Activated naive CD4-positive, alpha-beta T cell treated with anti-CD3 and anti-CD28 coated beads, Interleukin-2, amount 50 U/mL, for 72 hours (primary cell): Measurements from ENCODE around the gene ART1. TPM values are rescaled to one million over a fixed set of nuclear protein-coding genes. Genes with fewer than 3 reads are reported as not detected.
"Not testable (repeated sequence)": the region's sequence is repeated elsewhere in the genome, so short reads cannot be mapped to it uniquely, and the experiment has no call there.

Experiments
- ATAC-seq, 2 donors: fragments of 150-1000 bp; cut with Tn5 transposase; 2 replicates each; pipeline ENCODE4 v1.10.0; 2021; ENCODE audit warnings: mild to moderate bottlenecking in 2 of 2, moderate library complexity in 2 of 2
- DNase-seq, 2 donors: peaks; one replicate each; pipeline ENCODE4 v3.0.0; 2021 to 2022; ENCODE audit warnings: low spot score in 2 of 2
- H3K27ac Mint-ChIP-seq, 2 donors: one replicate each; pipeline ENCODE4 v1.8.0; 2022; ENCODE audit warnings: mild to moderate bottlenecking in 2 of 2, mixed read lengths in 2 of 2
- H3K36me3 Mint-ChIP-seq, 2 donors: one replicate each; pipeline ENCODE4 v1.8.0; 2022; ENCODE audit warnings: mixed read lengths in 2 of 2
- H3K9me3 Mint-ChIP-seq, 2 donors: one replicate each; pipeline ENCODE4 v1.8.0; 2022; ENCODE audit warnings: mixed read lengths in 2 of 2
- total RNA-seq, 2 donors: library from RNA; stranded (reverse); gene quantifications; one replicate each; pipeline ENCODE4 v1.2.3, GENCODE V29; 2022

The ART1 gene
- total RNA-seq, result not detected

- DNase-seq, result no peak
- no peak for ATAC-seq
- Mint-ChIP-seq H3K36me3 (no peaks in the 10 kb centered on the region), H3K9me3 (no peaks in the 10 kb centered on the region), H3K27ac (no peak within 1 kb of the TSS)
These were observed at the start of gene ART1 for GRCh38 chr11:3644817-3645235. TSS of gene ART1 (plus strand) at chr11:3645128. CDS start at chr11:3659214, 14,086 bp downstream.

- not testable (repeated sequence) for DNase-seq
These were observed 47.2 kb upstream of the ART1 start for GRCh38 chr11:3597743-3598142.

GRCh38 chr11:3600201-3600600, 44.7 kb upstream of the ART1 start:
- not testable (repeated sequence) for H3K9me3 Mint-ChIP-seq, ATAC-seq, H3K27ac Mint-ChIP-seq, DNase-seq, H3K36me3 Mint-ChIP-seq

More at GRCh38 chr11:3597743-3598142, 47.2 kb upstream of the ART1 start:
- not testable (repeated sequence) for H3K27ac Mint-ChIP-seq, H3K36me3 Mint-ChIP-seq, ATAC-seq, H3K9me3 Mint-ChIP-seq

DNA sequence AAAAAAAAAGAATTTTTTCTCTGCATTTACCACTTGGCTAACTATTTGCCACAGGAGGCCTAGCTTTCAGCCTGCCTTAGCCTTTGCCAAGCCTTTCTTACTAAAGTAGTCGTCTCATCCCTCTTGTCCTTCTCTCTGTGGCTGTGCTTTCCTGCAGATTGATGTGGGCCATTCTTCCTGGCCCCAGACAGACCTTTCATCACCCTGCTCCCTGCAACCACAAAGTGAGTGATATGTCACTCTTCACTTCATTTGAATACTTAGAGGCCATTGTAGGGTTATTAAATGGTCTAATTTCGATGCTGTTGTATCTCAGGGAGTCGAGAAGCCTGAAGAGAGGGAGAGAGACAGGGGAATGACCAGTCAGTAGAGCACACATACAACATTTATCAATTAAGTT, 40.8 kb upstream of the ART1 start:
- DNase-seq, result no peak
- no peaks in the 10 kb centered on the region for H3K36me3 Mint-ChIP-seq
- H3K9me3 Mint-ChIP-seq, result no peaks in the 10 kb centered on the region
- ATAC-seq, result no peak
- H3K27ac Mint-ChIP-seq, result peak overlapping the region in 1 of 2 donors; percentile 3

DNA sequence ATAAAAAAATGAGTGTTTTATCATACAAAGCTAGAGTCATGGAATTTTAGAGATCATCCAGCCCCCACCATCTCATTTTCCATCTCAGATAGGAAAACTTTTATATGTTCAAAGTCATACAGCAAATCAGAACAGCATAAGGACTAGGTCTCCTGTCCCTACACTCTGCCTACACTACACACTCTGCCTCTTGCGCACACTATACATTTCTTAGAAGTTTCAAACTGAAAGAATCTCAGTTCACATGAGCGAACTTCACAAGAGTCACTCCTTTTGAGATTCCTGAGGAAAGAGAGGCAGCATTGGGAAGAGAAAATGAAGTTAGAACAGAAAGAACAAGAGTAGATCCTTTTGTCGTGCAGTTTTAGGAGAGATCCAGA, 39.7 kb upstream of the ART1 start:
- ATAC-seq, result no peak
- Mint-ChIP-seq H3K27ac (no peak overlapping the region), H3K36me3 (no peaks in the 10 kb centered on the region), H3K9me3 (no peaks in the 10 kb centered on the region)
- DNase-seq, result no peak

DNA sequence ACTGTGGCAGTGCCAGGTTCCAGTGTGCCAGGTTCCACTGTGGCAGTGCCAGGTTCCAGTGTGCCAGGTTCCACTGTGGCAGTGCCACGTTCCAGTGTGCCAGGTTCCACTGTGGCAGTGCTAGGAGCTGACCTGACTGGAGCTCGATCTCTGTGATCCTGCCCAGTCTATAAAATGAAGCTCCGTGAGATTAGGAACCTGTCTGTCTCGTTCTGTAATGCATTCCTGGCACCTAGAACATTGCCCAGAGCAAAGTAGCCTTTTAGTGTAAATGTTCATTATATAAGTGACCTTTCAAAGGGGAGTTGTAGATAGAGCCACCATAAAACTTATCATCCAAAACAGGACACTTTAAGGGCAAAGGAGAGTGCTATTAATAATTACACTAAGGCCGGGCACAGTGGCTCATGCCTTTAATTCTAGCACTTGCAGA, 39.1 kb upstream of the ART1 start:
- ATAC-seq (no peak), DNase-seq (no peak)
- Mint-ChIP-seq H3K27ac (no peak overlapping the region), H3K9me3 (no peaks in the 10 kb centered on the region), H3K36me3 (no peaks in the 10 kb centered on the region)

DNA sequence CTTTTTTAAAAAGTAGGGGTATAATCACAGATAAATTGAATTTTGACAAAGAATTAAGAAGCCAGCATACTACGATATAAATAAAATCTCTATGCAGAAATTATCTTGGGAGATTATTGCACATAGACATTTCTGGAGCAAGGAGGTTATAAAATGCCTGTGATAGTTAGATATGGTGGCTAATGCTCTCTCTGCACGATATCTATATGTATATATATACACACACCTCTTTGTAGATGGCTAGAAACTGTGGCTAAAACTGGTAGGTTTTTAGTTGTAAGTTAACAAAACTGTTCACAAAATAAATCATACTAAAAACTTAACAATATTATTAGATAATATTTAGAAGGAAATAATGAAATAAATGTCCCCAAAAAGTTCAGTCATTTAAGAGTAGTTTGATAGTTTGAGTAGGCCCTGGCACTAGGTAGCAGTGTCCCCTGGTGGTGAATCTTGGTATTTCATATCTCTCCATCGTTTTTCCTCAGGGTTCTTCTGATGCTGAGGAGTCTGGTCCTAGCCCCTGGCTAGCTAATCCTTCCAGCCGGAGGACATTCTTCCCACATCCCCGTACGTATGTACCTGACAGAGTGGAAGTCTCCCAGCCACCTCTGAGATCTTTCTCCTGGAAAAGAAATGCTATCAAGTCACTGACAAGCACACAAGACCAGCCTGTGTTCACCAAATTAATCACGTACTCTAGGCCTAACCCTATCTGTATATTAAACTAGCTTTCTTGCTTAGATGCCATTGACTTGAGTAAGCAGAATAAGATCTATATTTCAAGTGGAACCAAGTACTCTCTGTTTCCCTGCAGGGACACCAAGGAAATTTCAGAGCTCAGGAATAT, 35.3 kb upstream of the ART1 start:
- peak in 1 of 2 donors; percentile 63 for DNase-seq
- Mint-ChIP-seq H3K36me3 (no peaks in the 10 kb centered on the region), H3K27ac (no peak overlapping the region), H3K9me3 (no peaks in the 10 kb centered on the region)
- peak in 1 of 2 donors; percentile 58 for ATAC-seq

DNA sequence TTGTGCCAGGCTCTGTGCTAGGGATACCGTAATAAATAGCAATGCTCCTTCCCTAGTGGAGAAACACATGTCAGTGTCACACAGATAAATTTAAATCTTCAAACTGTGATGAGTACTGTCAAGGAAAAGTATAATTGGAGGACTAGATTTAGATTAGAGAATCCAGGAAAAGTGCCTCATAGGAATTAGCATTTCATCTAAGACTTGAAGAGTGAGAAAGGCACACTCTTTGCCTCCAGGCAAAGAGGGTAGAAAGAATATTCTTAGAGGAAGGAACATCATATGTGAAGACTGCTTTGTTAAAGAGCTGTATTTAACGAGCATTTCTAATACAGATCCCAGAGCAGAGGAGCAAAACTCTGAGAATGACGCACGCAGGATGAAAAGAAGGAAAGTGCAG, 34.1 kb upstream of the ART1 start:
- H3K27ac Mint-ChIP-seq, result no peak overlapping the region
- no peaks in the 10 kb centered on the region for H3K9me3 Mint-ChIP-seq
- H3K36me3 Mint-ChIP-seq, result no peaks in the 10 kb centered on the region
- ATAC-seq, result no peak
- DNase-seq, result no peak

GRCh38 chr11:3611976-3612678, 32.8 kb upstream of the ART1 start:
- Mint-ChIP-seq H3K9me3 (no peaks in the 10 kb centered on the region), H3K36me3 (no peaks in the 10 kb centered on the region), H3K27ac (no peak overlapping the region)
- DNase-seq, result no peak
- no peak for ATAC-seq

- Mint-ChIP-seq H3K36me3 (no peaks in the 10 kb centered on the region), H3K9me3 (no peaks in the 10 kb centered on the region), H3K27ac (peak overlapping the region; percentile 32 to 78)
- no peak for DNase-seq
- ATAC-seq, result peak in 1 of 2 donors; percentile 1
These were observed 30.8 kb upstream of the ART1 start for GRCh38 chr11:3613998-3614741.

GRCh38 chr11:3614742-3615171, 30.2 kb upstream of the ART1 start:
- no peaks in the 10 kb centered on the region for H3K9me3 Mint-ChIP-seq
- H3K36me3 Mint-ChIP-seq, result no peaks in the 10 kb centered on the region
- DNase-seq (peak; percentile 21 to 61), ATAC-seq (peak; percentile 90 to 99)
- H3K27ac Mint-ChIP-seq, result peak overlapping the region; percentile 44 to 78

GRCh38 chr11:3615998-3616397, 28.9 kb upstream of the ART1 start:
- DNase-seq, result no peak
- Mint-ChIP-seq H3K9me3 (no peaks in the 10 kb centered on the region), H3K27ac (peak overlapping the region; percentile 11 to 78), H3K36me3 (no peaks in the 10 kb centered on the region)
- no peak for ATAC-seq

DNA sequence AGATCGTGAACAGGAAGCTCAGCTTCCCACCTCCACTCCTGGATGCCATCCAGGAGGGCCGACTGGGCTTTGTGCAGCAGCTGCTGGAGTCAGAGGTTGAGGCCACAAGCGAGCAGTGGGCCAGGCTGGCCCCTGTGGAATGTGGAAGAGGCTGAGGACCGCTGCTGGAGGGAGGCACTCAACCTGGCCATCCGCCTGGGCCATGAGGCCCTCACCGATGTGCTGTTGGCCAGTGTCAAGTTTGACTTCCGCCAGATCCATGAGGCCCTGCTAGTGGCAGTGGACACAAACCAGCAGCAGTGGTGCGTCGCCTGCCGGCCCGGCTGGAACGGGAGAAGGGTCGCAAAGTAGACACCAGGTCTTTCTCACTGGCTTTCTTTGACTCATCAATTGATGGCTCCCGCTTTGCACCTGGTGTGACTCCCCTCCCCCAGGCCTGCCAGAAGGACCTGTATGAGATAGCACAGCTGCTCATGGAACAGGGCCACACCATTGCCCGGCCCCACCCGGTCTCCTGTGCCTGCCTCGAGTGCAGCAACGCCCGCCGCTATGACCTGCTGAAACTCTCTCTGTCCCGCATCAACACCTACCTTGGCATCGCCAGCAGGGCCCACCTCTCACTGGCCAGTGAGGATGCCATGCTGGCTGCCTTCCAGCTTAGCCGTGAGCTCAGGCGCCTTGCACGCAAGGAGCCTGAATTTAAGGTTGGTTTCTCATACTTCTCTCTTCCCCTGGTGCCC, 28.0 kb upstream of the ART1 start:
- DNase-seq (no peak), ATAC-seq (no peak)
- Mint-ChIP-seq H3K27ac (peak overlapping the region in 1 of 2 donors; percentile 78), H3K9me3 (no peaks in the 10 kb centered on the region), H3K36me3 (no peaks in the 10 kb centered on the region)

DNA sequence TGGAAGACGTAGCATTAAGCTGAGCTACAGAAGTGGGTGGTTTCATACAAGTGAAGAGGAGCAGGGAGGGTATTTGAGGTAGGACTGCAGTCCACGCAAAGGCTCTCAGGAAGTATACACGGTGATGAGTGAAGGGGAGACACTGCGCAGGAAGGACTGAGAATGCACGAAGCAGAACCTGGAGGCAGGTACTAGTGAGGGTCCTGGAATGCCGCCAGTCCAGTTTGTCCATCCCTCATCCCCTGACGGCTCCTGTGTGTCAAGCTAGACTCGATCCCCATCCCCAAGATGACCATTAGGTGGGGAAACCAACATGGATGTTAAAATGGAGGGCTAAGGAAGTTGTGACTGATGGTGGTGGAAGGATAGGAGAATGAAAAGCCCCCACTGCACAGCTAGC, 26.9 kb upstream of the ART1 start:
- ATAC-seq (no peak), DNase-seq (no peak)
- Mint-ChIP-seq H3K27ac (no peak overlapping the region), H3K36me3 (no peaks in the 10 kb centered on the region), H3K9me3 (no peaks in the 10 kb centered on the region)

DNA sequence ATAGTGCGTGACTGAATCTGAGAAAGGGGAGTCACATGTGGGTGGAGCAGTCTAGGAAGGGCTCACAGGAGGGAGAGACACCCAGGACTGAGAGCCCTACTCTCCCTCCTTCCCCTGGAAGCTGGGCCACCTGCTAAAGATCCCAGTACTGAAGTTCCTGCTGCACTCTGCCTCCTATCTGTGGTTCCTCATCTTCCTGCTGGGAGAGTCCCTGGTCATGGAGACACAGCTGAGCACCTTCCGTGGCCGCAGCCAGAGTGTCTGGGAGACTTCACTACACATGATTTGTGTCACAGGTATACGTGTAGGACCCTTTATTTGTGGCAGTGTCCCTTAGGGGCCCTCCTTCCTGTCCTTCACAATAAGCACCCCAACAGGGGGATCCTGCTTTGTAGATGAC, 22.4 kb upstream of the ART1 start:
- Mint-ChIP-seq H3K9me3 (no peaks in the 10 kb centered on the region), H3K27ac (peak overlapping the region in 1 of 2 donors; percentile 33), H3K36me3 (no peaks in the 10 kb centered on the region)
- DNase-seq (no peak), ATAC-seq (no peak)

DNA sequence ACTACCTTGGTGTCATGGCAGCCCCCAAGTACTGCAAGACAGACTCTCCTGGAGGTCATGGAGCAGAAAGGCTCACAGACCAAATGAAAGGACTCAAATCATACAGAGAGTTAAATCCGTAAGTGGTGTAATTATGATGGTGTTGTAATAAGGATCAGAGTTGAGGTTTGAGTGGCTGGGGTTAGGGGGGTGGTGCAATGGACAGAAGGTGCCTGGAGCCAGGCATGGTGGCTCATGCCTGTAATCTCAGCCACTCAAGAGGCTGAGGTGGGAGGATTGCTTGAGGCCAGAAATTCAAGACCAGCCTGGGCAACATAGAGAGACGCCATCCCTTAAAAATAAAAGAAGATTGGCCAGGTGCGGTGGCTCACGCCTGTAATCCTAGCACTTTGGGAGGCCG, 21.8 kb upstream of the ART1 start:
- ATAC-seq (no peak), DNase-seq (peak in 1 of 2 donors; percentile 4)
- Mint-ChIP-seq H3K36me3 (no peaks in the 10 kb centered on the region), H3K27ac (peak overlapping the region in 1 of 2 donors; percentile 33), H3K9me3 (no peaks in the 10 kb centered on the region)
